ENCODE data around the gene CENPO.

CENPO gene

DNA sequence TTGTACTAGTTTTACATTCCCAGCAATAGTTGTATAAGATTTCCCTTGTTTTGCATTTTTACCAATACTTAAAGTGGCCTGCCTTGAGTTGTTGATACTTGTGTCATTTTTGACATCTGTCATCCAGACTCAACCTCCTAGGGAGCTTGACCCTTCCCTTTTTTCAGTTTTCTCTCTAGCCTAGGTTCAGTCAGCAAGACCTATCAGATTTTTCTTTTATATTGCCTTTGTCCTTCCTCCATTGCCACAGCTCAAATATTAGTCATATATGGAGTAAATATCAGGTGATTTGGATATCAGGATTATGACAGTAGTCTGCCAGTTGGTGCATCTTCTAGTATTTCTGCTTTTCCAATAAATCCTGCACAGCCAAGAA, 13.4 kb downstream of the CENPO start:
- no peak overlapping the region; the same call in 1 of the 2 replicates for H3K27ac ChIP-seq
- TF ChIP-seq CTCF (conservative IDR thresholded peaks at IDR 0.05): no peak
- no peak for TF ChIP-seq ZFX (IDR thresholded peaks at IDR 0.05)

DNA sequence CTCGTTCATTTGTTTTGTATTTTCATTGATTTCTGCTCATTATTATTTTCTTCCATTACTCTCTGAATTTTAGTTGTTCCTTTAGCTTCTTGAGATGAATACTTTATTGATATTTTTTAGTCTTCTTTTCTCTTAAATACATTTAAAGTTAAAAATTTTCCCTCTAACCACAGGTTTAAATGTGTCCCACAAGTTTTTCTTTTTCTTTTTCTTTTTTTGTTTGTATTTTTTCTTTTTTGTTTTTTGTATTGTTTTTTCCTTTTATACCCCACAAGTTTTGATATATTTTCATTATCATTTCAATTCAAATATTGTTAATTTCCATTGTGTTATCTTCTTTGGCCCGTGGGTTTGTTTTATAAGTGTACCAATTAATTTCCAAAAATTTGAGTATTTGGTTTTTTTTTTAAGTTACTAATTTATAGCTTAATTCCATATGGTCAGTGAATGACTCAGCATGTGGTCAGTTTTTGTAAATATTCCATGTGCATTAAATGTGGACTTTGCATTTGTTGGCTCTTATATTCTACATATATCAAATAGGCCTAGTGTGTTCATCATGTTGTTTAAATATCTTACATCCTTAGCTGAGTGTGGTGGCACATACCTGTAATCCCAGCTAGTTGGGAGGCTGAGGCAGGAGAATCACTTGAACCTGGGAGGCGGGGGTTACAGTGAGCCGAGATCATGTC, 16.2 kb downstream of the CENPO start:
- TF ChIP-seq ZFX (IDR thresholded peaks at IDR 0.05): no peak
- no peak for TF ChIP-seq CTCF (conservative IDR thresholded peaks at IDR 0.05)
- no peak overlapping the region for H3K27ac ChIP-seq

- H3K27ac ChIP-seq: peak overlapping the region; percentile 7; the same call in 1 of the 2 replicates
- TF ChIP-seq ZFX (IDR thresholded peaks at IDR 0.05) (no peak), CTCF (conservative IDR thresholded peaks at IDR 0.05) (no peak)
These were observed 20.5 kb downstream of the CENPO start for GRCh38 chr2:24813691-24814137.

DNA sequence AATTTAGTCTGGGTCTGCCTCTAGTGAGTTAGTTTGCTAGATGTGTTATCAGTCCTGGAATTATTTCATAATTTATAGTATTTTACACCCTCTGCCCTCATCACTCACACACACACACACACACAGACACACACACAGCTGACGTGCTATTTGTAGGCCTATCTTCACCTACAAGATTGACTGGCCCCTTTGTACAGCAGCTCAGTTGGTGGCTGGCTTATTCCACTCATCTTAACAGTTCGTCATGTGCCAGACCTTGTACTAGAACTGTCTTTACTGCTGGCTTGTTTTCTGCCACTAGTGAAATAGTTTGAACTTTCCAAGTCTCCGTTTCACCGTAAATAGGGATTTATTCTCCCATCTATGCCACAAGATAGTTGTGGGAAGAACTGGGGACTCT, 21.3 kb downstream of the CENPO start:
- TF ChIP-seq ZFX (IDR thresholded peaks at IDR 0.05) (no peak), CTCF (conservative IDR thresholded peaks at IDR 0.05) (no peak)
- H3K27ac ChIP-seq: peak overlapping the region; percentile 44; the same call in 1 of the 2 replicates

DNA sequence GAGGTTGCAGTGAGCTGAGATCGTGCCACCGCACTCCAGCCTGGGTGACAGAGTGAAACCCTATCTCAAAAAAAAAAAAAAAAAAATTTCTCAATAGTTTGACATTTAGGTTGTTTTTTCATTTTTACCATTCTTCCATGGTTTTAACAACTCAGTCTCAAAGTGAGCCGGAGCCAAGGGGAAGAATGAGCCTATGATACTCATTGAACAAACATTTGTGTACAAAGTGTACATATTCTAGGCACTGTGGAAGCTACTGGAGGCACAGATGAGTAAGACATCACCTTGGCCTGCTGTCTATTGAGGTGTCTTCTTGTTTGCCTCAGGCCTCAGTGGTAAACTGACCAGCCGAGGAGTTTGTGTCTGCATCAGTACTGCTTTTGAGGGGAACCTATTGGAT, 21.9 kb downstream of the CENPO start:
- peak overlapping the region; percentile 44; the same call in 1 of the 2 replicates for H3K27ac ChIP-seq
- TF ChIP-seq ZFX (IDR thresholded peaks at IDR 0.05): no peak
- TF ChIP-seq CTCF (conservative IDR thresholded peaks at IDR 0.05): no peak

DNA sequence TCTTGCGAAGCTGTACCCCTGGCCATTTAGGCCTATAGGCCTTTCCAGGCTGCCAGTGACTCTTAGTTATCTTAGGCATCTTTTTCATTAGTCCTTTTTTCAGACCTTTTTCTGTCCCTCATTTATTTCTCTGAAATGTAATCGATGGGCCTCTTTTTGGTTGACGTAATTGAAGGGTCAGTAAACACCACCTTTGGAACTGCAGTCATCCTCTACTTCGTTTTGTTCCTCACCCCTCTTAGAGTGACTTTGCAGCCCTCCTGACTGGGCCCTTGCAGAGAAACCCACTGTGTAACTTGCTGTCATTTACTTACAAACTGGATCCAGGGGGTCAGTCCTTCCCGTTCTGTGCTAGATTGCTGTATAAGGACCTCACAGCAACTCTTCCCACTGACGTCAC, 23.2 kb downstream of the CENPO start:
- TF ChIP-seq CTCF (conservative IDR thresholded peaks at IDR 0.05) (no peak), ZFX (IDR thresholded peaks at IDR 0.05) (no peak)
- no peak overlapping the region; the same call in 1 of the 2 replicates for H3K27ac ChIP-seq

GRCh38 chr2:24816884-24817283, 23.7 kb downstream of the CENPO start:
- no peak for TF ChIP-seq CTCF (conservative IDR thresholded peaks at IDR 0.05)
- no peak for TF ChIP-seq ZFX (IDR thresholded peaks at IDR 0.05)
- H3K27ac ChIP-seq: no peak overlapping the region; the same call in 1 of the 2 replicates

All from C4-2B (cell line).